GM19452 (cell line): ENCODE results near the gene GDPGP1.
"Not testable (repeated sequence)": the region's sequence is repeated elsewhere in the genome, so short reads cannot be mapped to it uniquely, and the experiment has no call there.

ENCODE experiments used
- ATAC-seq: cut with Tn5 transposase; IDR thresholded peaks from one replicate; pipeline ENCODE4 v1.9.1; 2021; ENCODE audit not compliant: unreplicated experiment

Gene GDPGP1

DNA sequence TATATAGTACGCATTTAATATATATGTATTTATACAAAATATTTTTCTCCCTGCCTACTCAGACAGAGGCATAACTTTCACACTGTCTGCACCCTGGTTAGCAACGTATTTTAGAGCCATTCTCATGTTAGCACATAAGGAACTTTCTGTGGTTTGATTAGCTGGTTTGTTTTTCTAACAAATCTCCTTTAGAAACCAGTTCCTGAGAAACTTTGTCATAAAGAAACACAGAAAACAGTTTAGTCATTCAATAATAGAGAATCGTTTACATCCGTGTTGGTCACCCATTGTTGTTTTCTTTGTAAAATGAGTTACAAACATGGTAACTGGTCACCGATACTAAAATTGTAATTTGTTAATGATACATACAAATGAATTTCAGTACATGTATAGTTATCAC lies 25.5 kb downstream of the GDPGP1 start:
- ATAC-seq, result peak; percentile 86

DNA sequence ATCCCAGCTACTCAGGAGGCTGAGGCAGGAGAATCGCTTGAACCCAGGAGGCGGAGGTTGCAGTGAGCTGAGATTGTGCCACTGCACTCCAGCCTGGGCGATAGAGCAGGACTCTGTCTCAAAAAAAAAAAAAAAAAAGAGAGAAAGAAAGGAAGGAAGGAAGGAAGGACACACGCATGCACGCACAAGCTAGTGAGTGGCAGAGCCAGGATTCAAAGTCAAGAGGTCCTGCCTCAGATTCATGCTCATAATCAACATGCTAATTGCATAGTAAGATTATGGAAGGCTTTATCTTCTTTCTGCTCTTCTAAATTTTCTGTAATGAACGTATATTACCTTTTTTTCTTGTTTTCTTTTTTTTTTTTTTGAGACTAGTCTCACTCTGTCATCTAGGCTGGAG lies 26.7 kb downstream of the GDPGP1 start:
- ATAC-seq, result not testable (repeated sequence)

DNA sequence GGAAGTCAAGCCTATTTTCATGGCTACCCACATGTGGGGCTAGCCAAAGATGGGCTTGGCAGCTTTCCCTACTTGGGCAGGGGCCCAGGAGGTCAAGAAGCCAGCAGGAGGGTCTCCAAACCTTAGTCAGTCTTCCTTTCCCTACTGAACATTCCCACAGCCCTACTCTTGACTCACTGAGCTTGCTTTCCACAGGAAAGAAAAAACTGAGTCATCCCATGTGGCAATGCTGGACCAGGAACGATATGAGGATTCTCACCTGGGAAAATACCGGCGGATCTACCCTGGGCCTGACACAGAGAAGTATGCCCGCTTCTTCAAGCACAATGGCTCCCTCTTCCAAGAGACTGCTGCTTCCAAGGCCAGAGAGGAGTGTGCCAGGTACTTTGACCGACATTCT lies 27.8 kb downstream of the GDPGP1 start:
- no peak for ATAC-seq

GRCh38 chr15:90262426-90262825 lies 28.4 kb downstream of the GDPGP1 start:
- ATAC-seq, result no peak

DNA sequence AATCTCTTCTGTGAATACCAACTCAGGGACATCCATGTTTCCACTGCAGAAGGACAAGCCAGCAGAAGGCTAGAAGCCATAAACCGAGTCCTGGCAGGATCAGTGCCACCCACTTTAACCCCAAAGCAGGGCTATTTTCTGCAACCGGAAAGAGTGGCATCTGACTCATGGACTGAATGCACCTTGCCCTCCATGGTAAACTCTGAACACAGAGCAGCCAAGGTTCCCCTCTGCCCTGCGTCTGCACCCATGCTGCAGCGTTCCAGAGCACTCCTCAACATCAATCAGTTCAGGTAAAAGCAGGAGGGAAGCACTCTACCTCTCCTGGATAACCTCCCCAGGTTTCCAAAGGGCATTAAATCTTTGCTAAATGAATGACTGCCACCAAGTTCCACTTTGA lies 30.7 kb downstream of the GDPGP1 start:
- ATAC-seq, result no peak

GRCh38 chr15:90265271-90266060 lies 31.5 kb downstream of the GDPGP1 start, which contains the start of gene NGRN:
TSS of gene NGRN (plus strand) at chr15:90265672. CDS start at chr15:90265713, 41 bp downstream.
- peak; percentile 92 for ATAC-seq

GRCh38 chr15:90266061-90266431 lies 32.0 kb downstream of the GDPGP1 start:
- ATAC-seq, result peak; percentile 8

DNA sequence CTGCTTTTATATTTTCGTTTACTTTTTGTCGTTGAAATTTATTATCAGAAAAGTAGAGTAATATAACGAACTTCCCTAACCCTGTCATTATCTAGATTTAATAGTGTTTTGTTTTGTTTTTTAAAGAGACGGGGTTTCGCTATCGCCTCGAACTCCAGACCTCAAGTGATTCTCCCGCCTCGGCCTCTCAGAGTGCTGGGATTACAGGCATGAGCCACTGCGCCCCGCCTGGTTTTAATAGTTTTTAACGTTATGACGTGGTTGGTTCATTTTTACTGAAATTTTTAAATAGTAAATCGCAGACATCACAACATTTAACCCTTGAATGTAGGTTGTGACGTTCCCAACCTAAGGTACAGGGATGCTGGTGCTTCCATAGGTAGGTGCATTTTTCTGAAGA lies 32.5 kb downstream of the GDPGP1 start:
- no peak for ATAC-seq

DNA sequence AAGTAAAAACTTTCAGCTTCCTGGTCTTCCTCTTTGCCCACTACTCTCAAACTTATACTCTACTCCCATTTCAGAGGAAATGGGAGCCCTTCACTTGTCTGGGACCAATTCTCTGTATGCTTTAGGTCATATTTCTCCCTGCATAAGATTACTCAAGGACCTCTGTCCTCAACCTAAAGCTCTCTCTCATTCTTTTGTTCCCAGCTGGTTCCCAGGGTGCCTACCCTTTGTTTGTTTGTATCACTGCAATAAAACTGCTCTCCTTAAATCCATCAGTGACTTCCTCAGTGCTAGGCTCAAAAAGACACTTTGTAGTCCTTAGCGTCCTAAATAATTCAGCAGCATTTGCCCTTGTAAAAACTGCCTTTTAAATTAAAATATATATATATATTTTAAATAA lies 34.4 kb downstream of the GDPGP1 start:
- no peak for ATAC-seq

- ATAC-seq, result no peak
These were observed 36.6 kb downstream of the GDPGP1 start for GRCh38 chr15:90270502-90271150.

DNA sequence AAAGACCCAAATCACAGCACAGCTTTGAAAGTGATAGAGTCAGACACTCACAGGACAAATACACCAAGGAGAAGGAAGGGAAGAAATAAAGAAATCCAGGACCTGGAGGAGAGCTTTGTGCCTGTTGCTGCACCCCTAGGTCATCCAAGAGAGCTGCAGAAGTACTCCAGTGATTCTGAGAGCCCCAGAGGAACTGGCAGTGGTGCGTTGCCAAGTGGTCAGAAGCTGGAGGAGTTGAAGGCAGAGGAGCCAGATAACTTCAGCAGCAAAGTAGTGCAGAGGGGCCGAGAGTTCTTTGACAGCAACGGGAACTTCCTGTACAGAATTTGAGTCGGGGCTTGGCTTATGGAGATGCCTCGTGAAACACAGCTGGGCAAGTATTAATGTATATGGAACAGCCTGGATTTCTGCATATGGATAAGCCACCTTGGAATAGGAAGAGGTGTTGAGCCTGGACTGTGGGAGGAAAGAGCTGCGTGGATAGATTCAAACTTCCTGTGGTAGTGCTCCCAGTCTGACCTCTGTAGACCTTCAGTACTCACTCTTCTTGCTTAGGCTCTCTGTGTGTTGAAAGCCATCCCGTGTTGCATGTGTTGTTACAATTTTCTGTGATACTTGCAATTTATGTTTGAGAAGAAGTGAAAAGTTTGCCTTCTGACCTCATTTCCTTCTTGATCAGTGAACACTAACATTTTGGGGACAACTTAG lies 37.6 kb downstream of the GDPGP1 start:
- ATAC-seq, result no peak

DNA sequence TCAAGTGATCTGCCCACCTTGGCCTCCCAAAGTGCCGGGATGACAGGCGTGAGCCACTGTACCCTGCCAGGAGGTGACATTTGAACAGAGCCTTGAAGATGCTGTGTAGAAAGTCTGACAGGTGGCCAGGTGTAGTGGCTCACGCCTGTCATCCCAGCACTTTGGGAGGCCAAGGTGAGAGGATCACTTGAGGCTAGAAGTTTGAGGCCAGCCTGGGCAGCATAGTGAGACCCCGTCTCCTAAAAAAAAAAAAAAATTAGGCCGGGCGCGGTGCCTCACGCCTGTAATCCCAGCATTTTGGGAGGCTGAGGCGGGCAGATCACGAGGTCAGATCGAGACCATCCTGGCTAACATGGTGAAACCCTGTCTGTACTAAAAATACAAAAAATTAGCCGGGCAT lies 44.5 kb downstream of the GDPGP1 start:
- not testable (repeated sequence) for ATAC-seq

- not testable (repeated sequence) for ATAC-seq
These were observed 46.7 kb downstream of the GDPGP1 start for GRCh38 chr15:90280743-90281142.

DNA sequence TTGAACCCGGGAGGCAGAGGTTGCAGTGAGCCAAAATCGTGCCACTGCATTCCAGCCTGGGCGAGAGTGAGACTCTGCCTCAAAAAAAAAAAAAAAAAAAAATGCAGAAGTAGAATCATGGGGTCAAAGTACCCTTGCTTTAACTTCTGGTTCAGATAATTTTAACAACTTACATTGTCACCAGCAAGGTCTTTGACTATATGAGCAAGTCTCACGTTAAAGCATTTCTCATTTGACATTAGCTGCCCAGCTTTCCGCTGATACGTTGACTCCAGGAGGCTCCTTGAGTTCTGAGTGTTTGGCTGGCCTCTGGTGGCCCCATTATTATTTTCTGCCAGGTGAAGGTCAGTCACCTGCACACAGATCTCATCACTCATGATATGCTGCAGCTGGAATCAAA lies 47.6 kb downstream of the GDPGP1 start:
- ATAC-seq, result not testable (repeated sequence)

GRCh38 chr15:90286678-90287077 lies 52.7 kb downstream of the GDPGP1 start:
- no peak for ATAC-seq

GRCh38 chr15:90287101-90287500 lies 53.1 kb downstream of the GDPGP1 start:
- ATAC-seq, result no peak

DNA sequence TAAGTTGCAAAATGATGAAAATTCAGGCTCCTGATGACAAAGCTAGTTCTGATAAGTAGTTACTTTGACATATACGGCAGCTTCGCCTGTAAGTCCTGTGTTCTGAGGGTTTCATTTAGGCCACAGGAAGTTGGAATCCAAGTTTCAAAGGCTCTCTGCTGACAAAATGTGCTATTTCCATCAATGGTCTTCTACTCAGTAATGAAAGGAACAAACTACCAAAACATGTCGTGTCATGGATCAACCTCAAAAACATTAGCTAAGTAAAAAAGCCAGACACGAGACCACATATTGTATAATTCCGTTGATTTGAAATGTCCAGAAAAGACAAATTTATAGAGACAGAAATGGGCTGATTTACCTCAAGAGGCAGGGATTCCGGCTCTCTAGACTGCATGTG lies 53.9 kb downstream of the GDPGP1 start:
- ATAC-seq, result no peak

DNA sequence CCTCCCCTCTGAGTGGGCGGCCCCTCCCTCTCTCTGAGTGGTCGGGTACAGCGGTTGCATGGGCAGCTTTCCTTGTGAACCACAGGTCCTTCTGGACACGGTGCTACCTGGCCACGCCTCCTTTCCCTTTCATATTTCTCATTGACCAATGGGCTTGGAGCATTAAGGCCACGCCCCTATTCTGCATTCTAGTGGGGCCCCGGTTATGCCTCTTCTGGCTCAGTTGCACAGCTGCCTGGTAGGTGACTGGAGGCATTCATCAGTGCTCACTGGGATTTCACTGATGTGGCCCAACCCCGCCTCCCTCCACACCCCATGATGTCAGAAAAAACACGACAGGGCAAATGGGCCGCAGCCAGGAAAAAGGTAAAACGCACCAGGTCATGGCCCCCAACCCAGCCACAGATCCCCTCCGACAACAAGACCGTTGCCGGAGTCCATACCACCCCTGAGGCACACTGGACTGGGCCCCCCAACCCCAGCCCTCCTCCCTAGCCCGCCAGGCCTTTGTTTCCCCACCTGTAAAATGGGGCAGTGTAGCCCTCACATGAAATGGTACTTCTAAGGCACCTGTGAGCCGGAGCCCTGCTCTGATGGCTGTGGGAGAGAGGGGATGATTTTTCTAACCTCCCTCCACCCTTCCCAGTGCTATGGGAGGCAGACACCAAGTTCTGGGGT lies 57.8 kb downstream of the GDPGP1 start:
- ATAC-seq, result no peak

GRCh38 chr15:90293040-90293810 lies 59.2 kb downstream of the GDPGP1 start:
- not testable (repeated sequence) for ATAC-seq

DNA sequence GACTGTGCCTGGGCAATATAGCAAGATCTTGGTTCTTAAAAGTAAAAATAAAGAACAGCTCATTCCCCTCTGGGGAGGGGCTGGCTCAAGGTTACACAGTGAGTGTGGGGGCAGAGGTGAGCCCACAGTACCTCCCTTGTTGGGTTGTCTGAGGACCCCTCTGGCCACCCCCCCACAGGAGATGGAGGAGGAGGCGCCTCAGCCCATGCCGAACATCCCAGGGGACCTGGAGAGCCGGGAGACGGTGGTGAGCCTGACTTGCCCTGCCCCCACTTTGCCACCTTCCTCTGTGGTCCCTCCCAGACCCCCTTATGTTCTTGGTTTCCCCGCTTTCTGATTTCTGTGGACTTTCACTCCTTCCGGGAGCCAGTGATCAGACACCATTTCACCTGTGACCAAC lies 60.1 kb downstream of the GDPGP1 start:
- no peak for ATAC-seq
